HPDE6-E6E7 (cell line): ENCODE measurements around the gene PGR.

Experiments used
- DNase-seq: peaks from one replicate; pipeline ENCODE4 v3.0.0; 2011; ENCODE audit warnings: missing footprints; ENCODE audit errors: extremely low spot score

PGR gene

GRCh38 chr11:101010899-101011298 is 118.7 kb downstream of the PGR start:
- DNase-seq: no peak

GRCh38 chr11:101009690-101010055 is 119.9 kb downstream of the PGR start:
- no peak for DNase-seq

GRCh38 chr11:101008961-101009689 is 120.5 kb downstream of the PGR start:
- no peak for DNase-seq

GRCh38 chr11:101003468-101003867 is 126.1 kb downstream of the PGR start:
- DNase-seq: no peak

- DNase-seq: no peak
Observed at GRCh38 chr11:100999756-101000155, 129.9 kb downstream of the PGR start.

GRCh38 chr11:100994966-100995365 is 134.6 kb downstream of the PGR start:
- DNase-seq: no peak

GRCh38 chr11:100991541-100991940 is 138.1 kb downstream of the PGR start:
- DNase-seq: no peak

GRCh38 chr11:100990931-100991330 is 138.7 kb downstream of the PGR start:
- DNase-seq: no peak

- no peak for DNase-seq
Observed at GRCh38 chr11:100984668-100985067, 144.9 kb downstream of the PGR start.

GRCh38 chr11:100981196-100981824 is 148.3 kb downstream of the PGR start:
- DNase-seq: no peak

- no peak for DNase-seq
Observed at GRCh38 chr11:100980156-100980555, 149.5 kb downstream of the PGR start.
